ENCODE measurements around the gene IL9.

IL9 gene

GRCh38 chr5:135894276-135894675 is 1.4 kb downstream of the IL9 start:
- peak; percentile 26 for FAIRE-seq

GRCh38 chr5:135891791-135892190 is 3.9 kb downstream of the IL9 start:
- FAIRE-seq (no peak), DNase-seq (ENCODE audit: insufficient read length, low spot score) (no peak)

More at GRCh38 chr5:135894276-135894675, 1.4 kb downstream of the IL9 start:
- DNase-seq (ENCODE audit: insufficient read length, low spot score): no peak

DNA sequence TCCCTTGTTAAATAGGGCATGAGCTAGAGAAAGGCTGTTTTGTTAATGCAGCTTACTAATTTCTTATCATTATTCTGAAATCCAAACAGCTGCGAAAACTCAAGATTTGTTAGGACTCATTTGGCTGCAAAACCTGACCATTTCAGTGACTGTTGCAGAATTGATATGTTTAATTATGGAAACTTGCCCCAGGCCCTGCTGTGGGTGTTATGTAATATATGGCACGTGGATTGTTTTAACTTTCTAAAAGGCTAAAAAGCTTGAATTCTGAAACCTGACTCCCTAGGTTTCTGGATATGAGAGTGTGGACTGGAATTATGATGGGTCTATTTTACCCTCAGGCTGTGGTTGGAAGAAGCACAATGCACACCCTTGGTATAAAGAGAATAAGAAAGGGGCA is 4.4 kb downstream of the IL9 start:
- no peak for DNase-seq (ENCODE audit: insufficient read length, low spot score)

DNA sequence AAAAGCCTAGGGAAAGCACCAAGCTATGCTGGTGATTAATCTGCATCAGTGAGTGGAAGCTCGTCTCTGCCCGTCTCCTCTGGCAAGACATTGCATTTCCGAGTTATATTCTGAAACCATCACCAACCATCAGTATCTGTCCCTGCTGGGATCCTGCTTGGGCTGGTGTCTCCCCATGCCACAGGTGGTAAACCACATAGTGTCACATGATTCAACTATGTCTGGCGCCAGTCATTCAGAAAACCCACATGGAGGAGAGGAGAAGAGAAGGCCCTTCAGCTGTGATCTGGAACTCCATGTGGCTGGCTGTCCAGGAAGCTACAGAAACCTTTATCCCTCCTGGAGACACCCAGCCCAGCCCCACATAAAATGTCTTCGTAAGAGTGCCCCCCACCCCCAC is 4.8 kb downstream of the IL9 start:
- DNase-seq (ENCODE audit: insufficient read length, low spot score) (no peak), FAIRE-seq (no peak)

More for the DNA sequence above, 4.4 kb downstream of the IL9 start:
- FAIRE-seq: no peak

GRCh38 chr5:135890296-135890695 is 5.3 kb downstream of the IL9 start:
- FAIRE-seq (no peak), DNase-seq (ENCODE audit: insufficient read length, low spot score) (no peak)

DNA sequence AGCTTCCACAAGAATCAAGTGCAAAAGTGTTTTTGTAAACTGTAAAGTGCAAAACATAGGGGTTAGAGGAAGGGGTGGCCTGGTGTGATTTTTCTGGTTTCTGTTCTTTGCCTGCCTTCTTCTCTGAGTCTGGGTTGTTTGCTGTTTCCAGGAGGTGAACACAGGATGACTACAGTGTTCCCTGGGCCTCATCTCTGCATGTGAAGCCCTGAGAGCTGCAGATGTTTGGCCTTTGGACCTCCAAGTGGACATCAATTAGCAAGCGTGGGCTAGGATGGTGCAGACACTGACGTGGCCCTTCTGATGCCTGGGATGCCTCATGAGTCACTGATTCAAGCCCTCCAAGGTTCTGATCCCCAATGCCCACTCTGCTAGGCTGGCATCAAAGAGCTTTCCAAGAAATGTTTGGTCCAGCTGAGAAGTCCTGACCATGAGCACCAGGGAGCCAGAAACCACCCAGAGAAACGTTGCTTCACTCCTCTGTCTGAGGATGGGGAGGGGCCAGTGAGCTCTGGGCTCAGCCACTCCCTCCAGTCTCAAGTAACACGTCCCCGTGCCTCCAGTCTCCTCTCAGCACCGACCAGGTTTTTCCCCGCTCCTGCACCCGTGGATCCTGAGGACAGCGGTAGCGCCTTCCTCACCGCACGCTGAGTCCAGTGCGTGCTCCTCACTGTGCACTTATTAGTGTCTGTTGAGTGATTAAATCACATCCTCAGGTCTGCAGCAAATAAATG is 7.6 kb downstream of the IL9 start:
- no peak for DNase-seq (ENCODE audit: insufficient read length, low spot score)
- no peak for FAIRE-seq

- peak; percentile 64 for FAIRE-seq
- peak; percentile 76 for DNase-seq (ENCODE audit: insufficient read length, low spot score)
These were observed 8.2 kb downstream of the IL9 start for GRCh38 chr5:135887447-135887864.

DNA sequence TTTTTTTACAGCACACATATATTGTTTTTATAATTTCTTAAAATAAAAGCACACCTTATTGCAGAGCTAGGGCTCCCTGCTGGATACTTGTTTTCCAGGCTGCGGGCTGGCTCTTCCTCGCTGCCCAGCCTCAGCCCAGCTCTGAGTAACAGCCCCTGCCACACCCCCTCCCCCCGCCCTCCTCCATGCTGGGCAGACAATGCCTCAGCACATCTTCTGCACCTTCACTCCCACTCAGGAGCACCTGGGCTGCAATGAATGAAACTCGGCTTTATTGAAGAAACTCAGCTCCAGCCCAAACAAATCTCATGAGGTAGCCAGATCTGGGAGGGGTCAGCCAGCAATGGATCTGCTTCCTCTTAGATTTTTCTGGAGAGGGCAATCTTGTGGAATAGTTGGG is 9.5 kb downstream of the IL9 start:
- FAIRE-seq: no peak
- no peak for DNase-seq (ENCODE audit: insufficient read length, low spot score)

GRCh38 chr5:135885031-135885430 is 10.6 kb downstream of the IL9 start:
- no peak for FAIRE-seq

GRCh38 chr5:135883441-135883840 is 12.2 kb downstream of the IL9 start:
- FAIRE-seq: no peak
- no peak for DNase-seq (ENCODE audit: insufficient read length, low spot score)

More at GRCh38 chr5:135885031-135885430, 10.6 kb downstream of the IL9 start:
- DNase-seq (ENCODE audit: insufficient read length, low spot score): no peak

DNA sequence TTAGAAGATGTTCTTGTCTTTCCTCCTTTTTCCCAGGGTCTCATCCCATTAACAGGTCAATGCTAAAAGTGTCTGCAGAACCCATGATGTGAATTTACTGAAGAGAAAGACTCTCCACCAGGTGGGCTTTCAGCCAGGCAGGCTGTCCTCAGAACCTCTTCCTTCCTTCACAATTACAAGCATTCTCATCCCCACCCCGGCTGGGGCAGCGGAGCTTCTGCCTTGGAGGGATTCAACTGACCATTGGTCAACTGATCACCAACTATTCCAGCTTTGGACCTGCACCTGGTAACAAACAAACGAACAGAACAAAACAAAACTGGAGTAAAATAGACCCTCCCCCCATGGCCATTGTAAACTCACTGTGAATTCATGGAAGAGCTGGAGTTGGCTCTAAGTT is 12.6 kb downstream of the IL9 start:
- FAIRE-seq: no peak
- DNase-seq (ENCODE audit: insufficient read length, low spot score): no peak

DNA sequence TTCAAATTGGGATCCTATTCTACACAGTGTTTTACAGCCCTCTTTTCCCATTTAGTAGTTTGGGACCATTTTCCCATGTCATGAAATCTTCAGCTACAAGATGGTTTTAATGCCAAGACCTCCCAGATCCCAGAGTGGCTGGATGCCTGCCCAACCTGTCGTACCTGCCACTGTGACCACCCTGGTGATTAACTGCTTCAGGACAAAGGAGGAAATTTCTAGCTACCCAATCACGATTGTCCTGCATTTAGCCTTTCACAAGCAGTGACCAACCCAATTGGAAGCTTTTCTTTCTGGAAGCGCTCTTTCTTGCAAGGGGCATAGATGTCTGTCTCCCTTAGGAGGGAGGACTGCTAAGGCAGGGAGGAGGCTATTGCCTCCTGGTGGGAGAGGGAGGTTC is 13.8 kb downstream of the IL9 start:
- FAIRE-seq (no peak), DNase-seq (ENCODE audit: insufficient read length, low spot score) (no peak)

DNA sequence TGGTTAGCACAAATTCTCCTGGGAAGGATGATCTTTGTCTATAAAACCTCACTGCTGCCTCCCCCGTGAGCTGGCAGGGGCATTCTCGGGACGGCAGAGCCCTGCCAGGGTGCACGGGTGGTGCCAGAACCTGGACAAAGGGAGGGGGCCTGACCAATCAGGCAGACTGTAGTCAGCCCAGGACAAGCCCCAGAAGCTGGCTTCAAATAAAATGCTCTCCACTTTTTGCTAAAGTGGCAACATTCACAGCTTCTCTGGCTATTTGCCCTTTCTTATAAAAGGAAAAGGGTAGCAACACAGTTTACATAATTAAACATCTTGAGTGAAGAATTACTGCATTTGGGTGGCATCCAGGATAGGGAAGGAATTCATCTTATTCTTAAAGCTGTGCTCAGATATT is 14.4 kb downstream of the IL9 start:
- DNase-seq (ENCODE audit: insufficient read length, low spot score) (no peak), FAIRE-seq (no peak)

DNA sequence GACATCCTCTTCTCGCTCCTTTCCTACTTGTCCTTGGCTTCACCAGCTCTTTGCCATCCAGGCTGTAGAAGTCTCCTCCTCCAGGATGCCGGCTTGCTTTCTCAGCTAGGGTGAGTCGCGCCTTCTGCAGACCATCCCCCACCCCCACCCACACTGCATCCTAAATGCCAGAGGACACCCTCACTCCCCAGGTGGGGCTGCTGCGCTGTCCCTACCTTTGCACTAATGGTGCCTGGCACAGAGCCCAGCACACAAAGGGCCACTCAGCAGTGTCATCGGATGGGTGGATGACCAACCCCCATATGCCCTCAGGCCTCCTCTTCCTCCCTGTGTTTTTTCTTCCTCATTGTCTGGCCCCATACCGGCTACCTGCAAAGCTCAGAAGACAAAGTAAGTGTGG is 14.8 kb downstream of the IL9 start:
- no peak for DNase-seq (ENCODE audit: insufficient read length, low spot score)

GRCh38 chr5:135880278-135880677 is 15.4 kb downstream of the IL9 start:
- DNase-seq (ENCODE audit: insufficient read length, low spot score): peak; percentile 22

More for the DNA sequence above, 14.8 kb downstream of the IL9 start:
- FAIRE-seq: peak; percentile 23

GRCh38 chr5:135879591-135879990 is 16.1 kb downstream of the IL9 start:
- FAIRE-seq (no peak), DNase-seq (ENCODE audit: insufficient read length, low spot score) (no peak)

More at GRCh38 chr5:135880278-135880677, 15.4 kb downstream of the IL9 start:
- FAIRE-seq: no peak

DNA sequence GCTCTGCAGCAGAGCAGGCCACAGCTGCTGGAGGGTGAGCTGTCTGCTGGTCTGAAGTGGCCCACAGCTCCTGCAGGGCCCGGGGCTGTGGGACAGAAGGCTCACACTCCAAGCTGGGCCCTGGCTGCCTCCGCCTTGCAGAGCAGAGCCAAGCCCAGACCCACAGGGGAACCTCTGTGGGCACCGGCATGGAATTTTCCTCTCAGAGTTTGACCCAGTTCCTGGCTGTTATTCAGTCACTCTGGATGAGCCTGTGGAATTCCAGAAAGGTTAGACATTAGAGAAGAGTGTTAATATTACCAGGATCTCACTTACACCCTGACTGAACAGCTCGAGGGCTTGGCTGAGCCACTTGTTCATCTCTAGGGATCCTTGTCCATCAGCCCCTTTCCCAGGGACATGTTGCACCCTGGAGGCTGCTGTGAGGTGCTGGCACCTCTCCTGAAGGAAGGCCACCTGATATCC is 17.5 kb downstream of the IL9 start:
- DNase-seq (ENCODE audit: insufficient read length, low spot score) (no peak), FAIRE-seq (no peak)

- no peak for DNase-seq (ENCODE audit: insufficient read length, low spot score)
- no peak for FAIRE-seq
These were observed 18.0 kb downstream of the IL9 start for GRCh38 chr5:135877570-135878155.

- DNase-seq (ENCODE audit: insufficient read length, low spot score) (no peak), FAIRE-seq (no peak)
These were observed 19.5 kb downstream of the IL9 start for GRCh38 chr5:135876146-135876545.

DNA sequence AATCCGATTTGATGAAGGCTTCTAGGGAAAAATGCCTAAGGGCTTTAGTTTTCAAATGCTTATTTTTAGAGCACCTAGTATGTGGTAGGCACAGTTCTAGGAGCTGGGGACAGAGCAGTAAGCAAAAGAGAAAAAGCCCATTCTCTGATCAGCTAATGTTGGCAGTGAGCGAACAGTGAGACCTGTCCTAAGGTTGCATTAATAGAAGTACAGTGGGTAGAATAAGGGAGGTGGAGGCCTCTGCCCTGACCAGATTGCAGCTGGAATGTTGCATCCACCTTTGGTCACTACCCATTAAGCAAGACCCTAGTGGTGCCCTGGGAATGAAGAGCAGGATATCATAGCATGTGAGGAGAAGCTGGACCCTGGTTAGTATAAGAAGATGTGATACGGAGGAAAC is 20.1 kb downstream of the IL9 start:
- FAIRE-seq: no peak
- DNase-seq (ENCODE audit: insufficient read length, low spot score): no peak

DNA sequence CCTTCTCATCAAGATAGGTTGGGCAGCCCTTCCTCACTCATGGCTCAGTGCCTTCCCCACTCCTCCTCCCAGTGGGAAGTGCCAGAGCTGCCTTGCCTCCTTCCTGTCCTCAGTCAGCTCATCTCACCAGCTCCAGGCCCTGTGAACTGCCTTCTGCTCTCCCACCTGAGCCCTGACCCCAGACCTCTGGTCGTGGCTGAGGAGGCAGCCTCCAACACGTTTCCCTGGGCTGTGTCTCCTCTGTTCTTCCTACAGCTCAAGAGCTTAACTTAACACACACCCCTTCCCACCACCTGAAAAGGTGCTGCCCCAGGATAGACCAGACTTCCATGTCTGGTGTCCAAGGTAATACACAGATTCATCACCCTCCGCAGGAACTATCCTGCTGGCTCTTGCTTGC is 21.2 kb downstream of the IL9 start:
- FAIRE-seq (no peak), DNase-seq (ENCODE audit: insufficient read length, low spot score) (no peak)

DNA sequence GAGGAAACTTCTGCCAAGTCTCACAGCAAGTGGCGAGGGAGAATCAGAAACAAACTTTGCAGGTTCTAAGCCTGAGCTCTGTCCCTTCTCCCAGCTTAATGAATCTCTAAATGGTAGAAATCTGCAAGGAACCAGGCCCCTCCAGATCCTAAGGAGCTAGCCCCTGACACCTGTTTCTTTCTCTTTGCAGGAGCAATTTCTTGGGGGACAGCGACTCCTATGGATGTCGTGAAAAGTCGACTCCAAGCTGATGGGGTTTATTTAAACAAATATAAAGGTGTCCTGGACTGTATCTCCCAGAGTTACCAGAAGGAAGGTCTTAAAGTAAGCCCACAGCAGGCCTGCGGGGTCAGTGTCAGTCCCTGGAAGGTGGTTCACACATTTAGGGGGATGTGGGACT is 21.8 kb downstream of the IL9 start:
- DNase-seq (ENCODE audit: insufficient read length, low spot score) (no peak), FAIRE-seq (no peak)

All from HTR-8/SVneo (cell line).